Measurements from ENCODE around the gene CACNA1C.

- TF ChIP-seq CTCF (IDR thresholded peaks at IDR 0.05) (no peak), EZH2 (IDR thresholded peaks at IDR 0.05; ENCODE audit: borderline replicate concordance, insufficient read depth, low read depth, low read length, poor library complexity, severe bottlenecking) (no peak)
Observed at GRCh38 chr12:2246358-2246757, 193.6 kb downstream of the CACNA1C start.

All from B cell (primary cell).